Measurements from ENCODE around the gene PRSS53.
A peak's percentile ranks its signal among the peaks of the same experiment; 100 is the strongest.

PRSS53 gene

GRCh38 chr16:31036691-31037090 lies 52.1 kb downstream of the PRSS53 start:
- no peak for DNase-seq

GRCh38 chr16:31033709-31034492 lies 54.8 kb downstream of the PRSS53 start:
- peak; percentile 89 for DNase-seq

All from NCI-H345 (cell line).